Activated T-helper 2 cell treated with anti-CD3 and anti-CD28 coated beads, Interferon-gamma antibody, Interleukin-2, Interleukin-4, amounts not matched to agents 10 μg/mL and 5 μg/mL and 100 μg/mL, durations not matched to agents 14 hours and 24 hours and 36 hours (primary cell): ENCODE data around the gene CACNA2D3. TPM values are rescaled to one million over a fixed set of nuclear protein-coding genes. Genes with fewer than 3 reads are reported as not detected.

Source experiments
- DNase-seq: peaks from one replicate; pipeline ENCODE4 v3.0.0; 2021; ENCODE audit warnings: low spot score
- H3K27ac Mint-ChIP-seq: one replicate; pipeline ENCODE4 v1.8.0; 2021; ENCODE audit warnings: mixed read lengths
- H3K27me3 Mint-ChIP-seq: one replicate; pipeline ENCODE4 v1.8.0; 2021; ENCODE audit warnings: low read depth, mixed read lengths
- H3K36me3 Mint-ChIP-seq: one replicate; pipeline ENCODE4 v1.8.0; 2021; ENCODE audit warnings: low read depth, mixed read lengths
- H3K4me1 Mint-ChIP-seq: one replicate; pipeline ENCODE4 v1.8.0; 2021; ENCODE audit warnings: low read depth, mixed read lengths
- H3K4me3 Mint-ChIP-seq: one replicate; pipeline ENCODE4 v1.8.0; 2021; ENCODE audit warnings: low read depth, mild to moderate bottlenecking, moderate library complexity, mixed read lengths
- H3K9me3 Mint-ChIP-seq: one replicate; pipeline ENCODE4 v1.8.0; 2021; ENCODE audit warnings: mixed read lengths
- intact Hi-C: fragments of 100-400 bp; cut with micrococcal nuclease; formaldehyde crosslinking; loops from one replicate; pipeline ENCODE4 v1.15.1; 2023
- total RNA-seq: library from RNA; stranded (reverse); gene quantifications from 2 replicates; pipeline ENCODE4 v1.2.3, GENCODE V29; 2022

CACNA2D3 gene
- total RNA-seq, 1 donor from 2014 or later, result not detected

GRCh38 chr3:54324103-54324502 is 201.8 kb downstream of the CACNA2D3 start:
- Mint-ChIP-seq H3K4me3 (no peak overlapping the region), H3K36me3 (no peaks in the 10 kb centered on the region), H3K27ac (no peak overlapping the region), H3K27me3 (no peaks in the 10 kb centered on the region), H3K4me1 (no peaks in the 10 kb centered on the region), H3K9me3 (no peaks in the 10 kb centered on the region)
- intact Hi-C loops, result no loop called here
- no peak for DNase-seq

GRCh38 chr3:54326951-54327350 is 204.6 kb downstream of the CACNA2D3 start:
- DNase-seq, result no peak
- Mint-ChIP-seq H3K4me3 (no peak overlapping the region), H3K9me3 (no peaks in the 10 kb centered on the region), H3K27ac (no peak overlapping the region), H3K36me3 (no peaks in the 10 kb centered on the region), H3K27me3 (no peaks in the 10 kb centered on the region), H3K4me1 (no peaks in the 10 kb centered on the region)
- intact Hi-C loops, result no loop called here

- Mint-ChIP-seq H3K27me3 (no peaks in the 10 kb centered on the region), H3K36me3 (no peaks in the 10 kb centered on the region), H3K4me1 (no peaks in the 10 kb centered on the region), H3K4me3 (no peak overlapping the region), H3K9me3 (no peaks in the 10 kb centered on the region), H3K27ac (no peak overlapping the region)
- no peak for DNase-seq
- intact Hi-C loops, result no loop called here
These were observed 209.0 kb downstream of the CACNA2D3 start for GRCh38 chr3:54331341-54331740.

- no peak for DNase-seq
- Mint-ChIP-seq H3K27ac (no peak overlapping the region), H3K36me3 (no peaks in the 10 kb centered on the region), H3K27me3 (peaks cover 2% of the 10 kb centered on the region), H3K4me3 (no peak overlapping the region), H3K9me3 (no peaks in the 10 kb centered on the region), H3K4me1 (no peaks in the 10 kb centered on the region)
- intact Hi-C loops, result no loop called here
These were observed 215.5 kb downstream of the CACNA2D3 start for GRCh38 chr3:54337846-54338245.

- H3K4me3 Mint-ChIP-seq, result no peak overlapping the region
- H3K4me1 Mint-ChIP-seq, result no peaks in the 10 kb centered on the region
- no peaks in the 10 kb centered on the region for H3K36me3 Mint-ChIP-seq
- no peaks in the 10 kb centered on the region for H3K9me3 Mint-ChIP-seq
- H3K27me3 Mint-ChIP-seq, result peaks cover 2% of the 10 kb centered on the region
- DNase-seq, result no peak
- intact Hi-C loops, result no loop called here
- no peak overlapping the region for H3K27ac Mint-ChIP-seq
These were observed 217.3 kb downstream of the CACNA2D3 start for GRCh38 chr3:54339608-54340007.

GRCh38 chr3:54341811-54342210 is 219.5 kb downstream of the CACNA2D3 start:
- H3K4me1 Mint-ChIP-seq, result no peaks in the 10 kb centered on the region
- peaks cover 2% of the 10 kb centered on the region for H3K27me3 Mint-ChIP-seq
- H3K4me3 Mint-ChIP-seq, result no peak overlapping the region
- no peak overlapping the region for H3K27ac Mint-ChIP-seq
- no peaks in the 10 kb centered on the region for H3K36me3 Mint-ChIP-seq
- DNase-seq, result no peak
- intact Hi-C loops, result no loop called here
- H3K9me3 Mint-ChIP-seq, result no peaks in the 10 kb centered on the region

GRCh38 chr3:54342676-54343075 is 220.3 kb downstream of the CACNA2D3 start:
- Mint-ChIP-seq H3K36me3 (no peaks in the 10 kb centered on the region), H3K27me3 (peaks cover 2% of the 10 kb centered on the region), H3K9me3 (no peaks in the 10 kb centered on the region), H3K27ac (no peak overlapping the region), H3K4me1 (no peaks in the 10 kb centered on the region), H3K4me3 (no peak overlapping the region)
- intact Hi-C loops, result no loop called here
- no peak for DNase-seq

- no peak for DNase-seq
- H3K4me1 Mint-ChIP-seq, result no peaks in the 10 kb centered on the region
- peaks cover 2% of the 10 kb centered on the region for H3K27me3 Mint-ChIP-seq
- intact Hi-C loops, result no loop called here
- no peak overlapping the region for H3K4me3 Mint-ChIP-seq
- H3K27ac Mint-ChIP-seq, result no peak overlapping the region
- H3K36me3 Mint-ChIP-seq, result no peaks in the 10 kb centered on the region
- no peaks in the 10 kb centered on the region for H3K9me3 Mint-ChIP-seq
These were observed 221.1 kb downstream of the CACNA2D3 start for GRCh38 chr3:54343495-54343894.

GRCh38 chr3:54344601-54345231 is 222.4 kb downstream of the CACNA2D3 start:
- no peak overlapping the region for H3K4me3 Mint-ChIP-seq
- no peaks in the 10 kb centered on the region for H3K9me3 Mint-ChIP-seq
- intact Hi-C loops, result no loop called here
- peaks cover 2% of the 10 kb centered on the region for H3K27me3 Mint-ChIP-seq
- no peaks in the 10 kb centered on the region for H3K36me3 Mint-ChIP-seq
- no peaks in the 10 kb centered on the region for H3K4me1 Mint-ChIP-seq
- H3K27ac Mint-ChIP-seq, result no peak overlapping the region
- DNase-seq, result no peak

- H3K9me3 Mint-ChIP-seq, result no peaks in the 10 kb centered on the region
- DNase-seq, result no peak
- H3K4me1 Mint-ChIP-seq, result no peaks in the 10 kb centered on the region
- intact Hi-C loops, result no loop called here
- H3K27ac Mint-ChIP-seq, result no peak overlapping the region
- peaks cover 2% of the 10 kb centered on the region for H3K27me3 Mint-ChIP-seq
- no peak overlapping the region for H3K4me3 Mint-ChIP-seq
- no peaks in the 10 kb centered on the region for H3K36me3 Mint-ChIP-seq
These were observed 223.6 kb downstream of the CACNA2D3 start for GRCh38 chr3:54345847-54346375.

GRCh38 chr3:54347060-54347459 is 224.7 kb downstream of the CACNA2D3 start:
- Mint-ChIP-seq H3K4me1 (no peaks in the 10 kb centered on the region), H3K9me3 (no peaks in the 10 kb centered on the region), H3K4me3 (no peak overlapping the region), H3K27ac (no peak overlapping the region), H3K36me3 (no peaks in the 10 kb centered on the region), H3K27me3 (peaks cover 2% of the 10 kb centered on the region)
- intact Hi-C loops, result no loop called here
- no peak for DNase-seq

- no peak for DNase-seq
- H3K4me1 Mint-ChIP-seq, result no peaks in the 10 kb centered on the region
- intact Hi-C loops, result no loop called here
- no peaks in the 10 kb centered on the region for H3K27me3 Mint-ChIP-seq
- no peaks in the 10 kb centered on the region for H3K9me3 Mint-ChIP-seq
- H3K27ac Mint-ChIP-seq, result no peak overlapping the region
- no peaks in the 10 kb centered on the region for H3K36me3 Mint-ChIP-seq
- no peak overlapping the region for H3K4me3 Mint-ChIP-seq
These were observed 225.6 kb downstream of the CACNA2D3 start for GRCh38 chr3:54347933-54348332.

GRCh38 chr3:54349231-54349652 is 226.9 kb downstream of the CACNA2D3 start:
- intact Hi-C loops, result no loop called here
- Mint-ChIP-seq H3K9me3 (no peaks in the 10 kb centered on the region), H3K36me3 (no peaks in the 10 kb centered on the region), H3K27me3 (no peaks in the 10 kb centered on the region), H3K27ac (no peak overlapping the region), H3K4me3 (no peak overlapping the region), H3K4me1 (no peaks in the 10 kb centered on the region)
- DNase-seq, result no peak

GRCh38 chr3:54349691-54350090 is 227.3 kb downstream of the CACNA2D3 start:
- Mint-ChIP-seq H3K4me1 (no peaks in the 10 kb centered on the region), H3K27me3 (no peaks in the 10 kb centered on the region), H3K36me3 (no peaks in the 10 kb centered on the region), H3K27ac (no peak overlapping the region), H3K9me3 (no peaks in the 10 kb centered on the region), H3K4me3 (no peak overlapping the region)
- no peak for DNase-seq
- intact Hi-C loops, result no loop called here
